Gastrocnemius medialis (tissue), 4 donors: Measurements from ENCODE around the gene ACAP1.

ENCODE experiments used
- CTCF ChIP-seq, 5 experiments: fragments of 450-650 bp in 3 of 5; fragments of 200-600 bp in 2 of 5; sonication (generic) in 2 of 5; IDR thresholded peaks in 4 of 5; conservative IDR thresholded peaks in 1 of 5; 1 replicate in 4 of 5; 2 replicates in 1 of 5; pipeline ENCODE4 v1.5.1; 2016 to 2019; ENCODE audit warnings: antibody characterized with exemption in 5 of 5, mild to moderate bottlenecking in 3 of 5, moderate library complexity in 3 of 5
- POLR2A ChIP-seq, 2 donors: fragments of 450-650 bp; IDR thresholded peaks; one replicate each; pipeline ENCODE4 v1.6.1; 2017; ENCODE audit warnings: antibody characterized with exemption in 2 of 2, mild to moderate bottlenecking in 2 of 2, moderate library complexity in 2 of 2

- TF ChIP-seq CTCF (IDR thresholded peaks at IDR 0.05 in 4 of 5, conservative IDR thresholded peaks at IDR 0.05 in 1 of 5) (no peak), POLR2A (IDR thresholded peaks at IDR 0.05) (no peak)
Observed at GRCh38 chr17:7311110-7311705, 25.1 kb upstream of the ACAP1 start.
